ENCODE results near the gene DNAL4. TPM values are rescaled to one million over a fixed set of nuclear protein-coding genes. Genes with fewer than 3 reads are reported as not detected.
"Not testable (repeated sequence)": the region's sequence is repeated elsewhere in the genome, so short reads cannot be mapped to it uniquely, and the experiment has no call there.

Gene DNAL4
- total RNA-seq, 1 experiment from 2014 or later: 11.6 TPM

- no peak for DNase-seq (ENCODE audit: low read depth)
These were observed 33.6 kb upstream of the DNAL4 start for GRCh38 chr22:38827510-38827909.

- no peak for DNase-seq (ENCODE audit: low read depth)
These were observed 32.9 kb upstream of the DNAL4 start for GRCh38 chr22:38826801-38827200.

GRCh38 chr22:38826386-38826785 lies 32.4 kb upstream of the DNAL4 start:
- no peak for DNase-seq (ENCODE audit: low read depth)

GRCh38 chr22:38824585-38824984 lies 30.6 kb upstream of the DNAL4 start:
- DNase-seq (ENCODE audit: low read depth): peak; percentile 70

GRCh38 chr22:38823637-38824036 lies 29.7 kb upstream of the DNAL4 start:
- no peak for DNase-seq (ENCODE audit: low read depth)

GRCh38 chr22:38823076-38823475 lies 29.1 kb upstream of the DNAL4 start:
- DNase-seq (ENCODE audit: low read depth): no peak

- DNase-seq (ENCODE audit: low read depth): no peak
These were observed 26.1 kb upstream of the DNAL4 start for GRCh38 chr22:38820020-38820419.

- no peak for DNase-seq (ENCODE audit: low read depth)
These were observed 25.5 kb upstream of the DNAL4 start for GRCh38 chr22:38819387-38819940.

- DNase-seq (ENCODE audit: low read depth): no peak
These were observed 23.3 kb upstream of the DNAL4 start for GRCh38 chr22:38817196-38817595.

GRCh38 chr22:38815842-38816241 lies 21.9 kb upstream of the DNAL4 start:
- DNase-seq (ENCODE audit: low read depth): no peak

- DNase-seq (ENCODE audit: low read depth): no peak
These were observed 17.3 kb upstream of the DNAL4 start for GRCh38 chr22:38811241-38811640.

- not testable (repeated sequence) for DNase-seq (ENCODE audit: low read depth)
These were observed 11.2 kb upstream of the DNAL4 start for GRCh38 chr22:38805041-38805593.

- DNase-seq (ENCODE audit: low read depth): peak; percentile 91
These were observed 8.8 kb upstream of the DNAL4 start for GRCh38 chr22:38802671-38803121.

GRCh38 chr22:38799265-38800002 lies 5.5 kb upstream of the DNAL4 start:
- DNase-seq (ENCODE audit: low read depth): peak; percentile 48

- DNase-seq (ENCODE audit: low read depth): no peak
These were observed 4.6 kb upstream of the DNAL4 start for GRCh38 chr22:38798496-38798895.

- no peak for DNase-seq (ENCODE audit: low read depth)
These were observed 2.5 kb upstream of the DNAL4 start for GRCh38 chr22:38796262-38796957.

- no peak for DNase-seq (ENCODE audit: low read depth)
These were observed 1.6 kb upstream of the DNAL4 start for GRCh38 chr22:38795569-38795968.

- no peak for DNase-seq (ENCODE audit: low read depth)
These were observed 626 bp downstream of the DNAL4 start for GRCh38 chr22:38793317-38793716.

GRCh38 chr22:38792833-38793232 lies 1.1 kb downstream of the DNAL4 start:
- DNase-seq (ENCODE audit: low read depth): peak; percentile 27

- DNase-seq (ENCODE audit: low read depth): no peak
These were observed 4.3 kb downstream of the DNAL4 start for GRCh38 chr22:38789606-38790005.

- no peak for DNase-seq (ENCODE audit: low read depth)
These were observed 5.1 kb downstream of the DNAL4 start for GRCh38 chr22:38788846-38789245.

- peak; percentile 79 for DNase-seq (ENCODE audit: low read depth)
These were observed 5.7 kb downstream of the DNAL4 start for GRCh38 chr22:38788021-38788816.

All from Daoy (cell line).